BJ (cell line): ENCODE data around the gene PARP12. TPM values are rescaled to one million over a fixed set of nuclear protein-coding genes. Genes with fewer than 3 reads are reported as not detected.

Experiments
- CTCF ChIA-PET: fragments of 350-600 bp; formaldehyde crosslinking; extraction: SDS; loops from one replicate; lab custom pipeline; 2021; ENCODE audit warnings: antibody characterized with exemption, inconsistent platforms; lab: Yijun Ruan, JAX
- POLR2A ChIA-PET: fragments of 300-600 bp; sonication (Branson Sonifier 250); formaldehyde crosslinking; extraction: SDS; loops from one replicate; lab custom pipeline; 2021; ENCODE audit warnings: antibody characterized with exemption; lab: Charles Lee
- DNase-seq: peaks from one replicate; pipeline ENCODE4 v3.0.0-alpha.2; 2011; ENCODE audit warnings: low read depth
- H3K27me3 ChIP-seq: 2 replicates; pipeline ENCODE4 v1.6.0; 2011; ENCODE audit warnings: low read length; ENCODE audit not compliant: control insufficient read depth, insufficient read depth
- H3K36me3 ChIP-seq: 2 replicates; pipeline ENCODE4 v1.5.1; 2011; ENCODE audit warnings: low read length; ENCODE audit not compliant: control insufficient read depth, insufficient read depth
- H3K4me3 ChIP-seq: 2 replicates; pipeline ENCODE4 v1.5.1; 2011; ENCODE audit warnings: low read depth, mild to moderate bottlenecking, control low read depth, low read length
- CTCF ChIP-seq: IDR thresholded peaks from 2 replicates; pipeline ENCODE4 v1.5.1; 2011; ENCODE audit warnings: low read depth, mild to moderate bottlenecking, control low read depth, inconsistent platforms, low read length, moderate library complexity; ENCODE audit not compliant: insufficient read depth
- polyA plus RNA-seq: library from polyadenylated mRNA; depleted of rRNA; stranded (reverse); fragments of >200 nt; gene quantifications from 2 replicates; pipeline ENCODE4 v1.2.3, GENCODE V29; 2011

Gene PARP12
- polyA plus RNA-seq, 1 experiment = 21.2 TPM

- H3K36me3 ChIP-seq = peaks cover 2% of the 10 kb centered on the region; the same call in 1 of the 2 replicates
- no peak for DNase-seq
- no peaks in the 10 kb centered on the region for H3K27me3 ChIP-seq
- no peak overlapping the region for H3K4me3 ChIP-seq
- ChIA-PET POLR2A (no interaction called here), CTCF (no interaction called here)
- TF ChIP-seq CTCF = no peak
Measured at GRCh38 chr7:140044251-140044650, 18.5 kb downstream of the PARP12 start.

- ChIA-PET CTCF (interaction anchor here (0.8 kb wide), 1 partner anchor 15 kb away, joined by 3 read pairs; no protein-coding TSS in a partner anchor), POLR2A (no interaction called here)
- DNase-seq = no peak
- H3K27me3 ChIP-seq = no peaks in the 10 kb centered on the region
- no peak for TF ChIP-seq CTCF
- peaks cover 3% of the 10 kb centered on the region; the same call in 1 of the 2 replicates for H3K36me3 ChIP-seq
- no peak overlapping the region for H3K4me3 ChIP-seq
Measured at GRCh38 chr7:140042386-140042670, 20.4 kb downstream of the PARP12 start.

- POLR2A ChIA-PET = no interaction called here
- Histone ChIP-seq H3K36me3 (peaks cover 5% of the 10 kb centered on the region; the same call in 1 of the 2 replicates), H3K27me3 (no peaks in the 10 kb centered on the region), H3K4me3 (no peak overlapping the region)
- DNase-seq = no peak
- CTCF ChIA-PET = interaction anchor here (0.8 to 0.9 kb wide), 2 partner anchors 9 to 16 kb away, joined by 3 read pairs; no protein-coding TSS in a partner anchor
- TF ChIP-seq CTCF = no peak
Measured at GRCh38 chr7:140041659-140042385, 20.9 kb downstream of the PARP12 start.

- Histone ChIP-seq H3K36me3 (peaks cover 5% of the 10 kb centered on the region; the same call in 1 of the 2 replicates), H3K27me3 (no peaks in the 10 kb centered on the region), H3K4me3 (no peak overlapping the region)
- POLR2A ChIA-PET = no interaction called here
- CTCF ChIA-PET = no interaction called here
- TF ChIP-seq CTCF = no peak
- DNase-seq = no peak
Measured at GRCh38 chr7:140039896-140040295, 22.9 kb downstream of the PARP12 start.

GRCh38 chr7:140039066-140039465 lies 23.7 kb downstream of the PARP12 start:
- no peak for TF ChIP-seq CTCF
- H3K36me3 ChIP-seq = peaks cover 5% of the 10 kb centered on the region; the same call in 1 of the 2 replicates
- no peaks in the 10 kb centered on the region for H3K27me3 ChIP-seq
- no peak overlapping the region for H3K4me3 ChIP-seq
- CTCF ChIA-PET = no interaction called here
- POLR2A ChIA-PET = no interaction called here
- no peak for DNase-seq
